PC-3 (cell line): Measurements from ENCODE around the gene EPM2A.

Source experiments
- CTCF ChIP-seq: fragments of 300-600 bp; sonication (generic); conservative IDR thresholded peaks from 2 replicates; pipeline ENCODE4 v1.5.1; 2017; ENCODE audit warnings: antibody characterized with exemption, low read depth, mild to moderate bottlenecking, low read length
- EZH2 ChIP-seq: fragments of 300-600 bp; sonication (generic); IDR thresholded peaks from one replicate; pipeline ENCODE4 v1.6.1; 2017; ENCODE audit warnings: antibody characterized with exemption, mild to moderate bottlenecking, low read length; ENCODE audit not compliant: unreplicated experiment
- EZH2phosphoT487 ChIP-seq: fragments of 300-600 bp; sonication (generic); IDR thresholded peaks from 2 replicates; pipeline ENCODE4 v1.6.1; 2018; ENCODE audit warnings: mild to moderate bottlenecking, antibody characterized with exemption, low read length, borderline replicate concordance

DNA sequence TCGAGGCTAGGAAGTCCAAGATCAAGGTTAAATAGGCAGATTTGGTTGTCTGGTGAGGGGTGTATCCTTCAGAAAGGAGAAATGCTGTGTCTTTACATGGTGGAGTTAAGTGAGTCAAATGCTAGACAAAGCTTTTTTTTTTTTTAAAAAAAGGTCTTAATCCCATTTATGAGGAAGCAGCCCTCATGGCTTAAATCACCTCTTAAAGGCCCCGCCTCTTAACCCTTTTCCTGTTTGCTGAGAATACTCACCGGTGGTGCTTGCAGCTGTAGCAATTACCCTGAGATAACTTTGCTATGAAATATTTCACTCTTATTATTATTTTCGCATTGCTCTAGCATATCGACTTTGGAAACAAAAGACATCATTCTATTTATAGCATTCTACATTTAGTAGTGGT, 48.5 kb upstream of the EPM2A start:
- TF ChIP-seq CTCF = no peak
- TF ChIP-seq EZH2phosphoT487 = no peak
- no peak for TF ChIP-seq EZH2
